HEK293T (cell line): ENCODE data around the gene ADGRL3.
"Not testable (repeated sequence)": the region's sequence is repeated elsewhere in the genome, so short reads cannot be mapped to it uniquely, and the experiment has no call there.

ENCODE experiments used
- CTCF ChIA-PET: fragments of 350-600 bp; formaldehyde crosslinking; extraction: SDS; loops from one replicate; lab custom pipeline; 2021; ENCODE audit warnings: antibody characterized with exemption, inconsistent platforms; lab: Yijun Ruan, JAX
- POLR2A ChIA-PET: fragments of 350-600 bp; formaldehyde crosslinking; extraction: SDS; loops from one replicate; lab custom pipeline; 2020; ENCODE audit warnings: antibody characterized with exemption, inconsistent platforms; lab: Yijun Ruan, JAX
- DNase-seq: peaks from one replicate; pipeline ENCODE4 v3.0.0; 2012; ENCODE audit warnings: mixed read lengths; ENCODE audit errors: extremely low spot score
- ARNT ChIP-seq: fragments of 450-650 bp; IDR thresholded peaks from 2 replicates; pipeline ENCODE4 v1.6.1; 2017; ENCODE audit warnings: mild to moderate bottlenecking
- CTBP1 ChIP-seq: fragments of 450-650 bp; IDR thresholded peaks from 2 replicates; pipeline ENCODE4 v1.6.1; 2016; ENCODE audit warnings: borderline replicate concordance
- ELF4 ChIP-seq: fragments of 450-650 bp; IDR thresholded peaks from 2 replicates; pipeline ENCODE4 v1.6.1; 2017; ENCODE audit warnings: antibody characterized with exemption
- FOXA1 ChIP-seq: fragments of 450-650 bp; IDR thresholded peaks from 2 replicates; pipeline ENCODE4 v1.6.1; 2016; ENCODE audit warnings: mild to moderate bottlenecking
- FOXK2 ChIP-seq: fragments of 450-650 bp; IDR thresholded peaks from 2 replicates; pipeline ENCODE4 v1.6.1; 2016; ENCODE audit warnings: mild to moderate bottlenecking
- FOXM1 ChIP-seq: fragments of 450-650 bp; IDR thresholded peaks from 2 replicates; pipeline ENCODE4 v1.6.1; 2017; ENCODE audit warnings: mild to moderate bottlenecking, borderline replicate concordance
- HDGF ChIP-seq: fragments of 450-650 bp; IDR thresholded peaks from 2 replicates; pipeline ENCODE4 v1.6.1; 2017; ENCODE audit warnings: antibody characterized with exemption, borderline replicate concordance
- L3MBTL2 ChIP-seq: fragments of 450-650 bp; conservative IDR thresholded peaks from 2 replicates; pipeline ENCODE4 v1.6.1; 2016; ENCODE audit warnings: mild to moderate bottlenecking
- LEF1 ChIP-seq: fragments of 450-650 bp; IDR thresholded peaks from 2 replicates; pipeline ENCODE4 v1.6.1; 2017; ENCODE audit warnings: mild to moderate bottlenecking, borderline replicate concordance
- NFRKB ChIP-seq: fragments of 450-650 bp; IDR thresholded peaks from 2 replicates; pipeline ENCODE4 v1.6.1; 2016; ENCODE audit warnings: mild to moderate bottlenecking, moderate library complexity
- SP1 ChIP-seq: fragments of 450-650 bp; IDR thresholded peaks from 2 replicates; pipeline ENCODE4 v1.6.1; 2017
- SUZ12 ChIP-seq: fragments of 450-650 bp; IDR thresholded peaks from 2 replicates; pipeline ENCODE4 v1.6.1; 2016; ENCODE audit warnings: mild to moderate bottlenecking
- TARDBP ChIP-seq: fragments of 450-650 bp; IDR thresholded peaks from 2 replicates; pipeline ENCODE4 v1.6.1; 2016
- ZNF384 ChIP-seq: fragments of 450-650 bp; IDR thresholded peaks from 2 replicates; pipeline ENCODE4 v1.6.1; 2016
- TF ChIP-seq, protein P1 (sequence below): fragments of 450-650 bp; IDR thresholded peaks from 2 replicates; pipeline ENCODE4 v1.6.1; 2016

Gene ADGRL3

DNA sequence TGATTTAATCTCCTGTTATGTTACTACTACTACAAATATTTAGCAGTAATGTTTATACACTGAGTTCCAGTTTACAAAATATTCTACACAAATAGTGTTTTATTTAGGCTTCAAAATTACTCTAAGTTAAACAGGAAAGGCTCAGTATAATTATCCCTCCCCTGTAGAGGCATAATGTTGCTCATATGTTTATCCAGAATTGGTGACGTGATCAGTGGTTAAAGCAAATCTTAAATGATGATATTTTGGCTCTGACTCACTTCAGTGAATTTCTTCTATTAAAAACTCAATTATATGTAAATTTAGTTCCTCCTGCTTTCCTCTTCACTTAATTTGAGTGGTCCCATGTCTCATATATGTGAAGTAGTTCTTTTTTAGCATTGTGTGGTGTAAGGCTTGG lies 438.5 kb downstream of the ADGRL3 start:
- ChIA-PET CTCF (no interaction called here), POLR2A (no interaction called here)

DNA sequence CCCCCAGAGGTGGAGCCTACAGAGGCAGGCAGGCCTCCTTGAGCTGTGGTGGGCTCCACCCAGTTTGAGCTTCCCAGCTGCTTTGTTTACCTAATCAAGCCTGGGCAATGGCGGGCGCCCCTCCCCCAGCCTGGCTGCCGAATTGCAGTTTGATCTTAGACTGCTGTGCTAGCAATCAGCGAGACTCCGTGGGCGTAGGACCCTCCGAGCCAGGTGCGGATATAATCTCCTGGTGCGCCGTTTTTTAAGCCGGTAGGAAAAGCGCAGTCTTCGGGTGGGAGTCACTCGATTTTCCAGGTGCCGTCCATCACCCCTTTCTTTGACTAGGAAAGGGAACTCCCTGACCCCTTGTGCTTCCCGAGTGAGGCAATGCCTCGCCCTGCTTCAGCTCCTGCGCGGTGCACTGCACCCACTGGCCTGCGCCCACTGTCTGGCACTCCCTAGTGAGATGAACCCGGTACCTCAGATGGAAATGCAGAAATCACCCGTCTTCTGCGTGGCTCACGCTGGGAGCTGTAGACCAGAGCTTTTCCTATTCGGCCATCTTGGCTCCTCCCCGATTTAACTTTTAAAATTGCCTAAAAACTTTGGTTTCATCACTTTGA lies 446.7 kb downstream of the ADGRL3 start:
- POLR2A ChIA-PET, DNase-seq, CTCF ChIA-PET: not testable (repeated sequence)
- peak; percentile 40; the same call in 1 of the 2 replicates for TF ChIP-seq NFRKB

More for the DNA sequence above, 438.5 kb downstream of the ADGRL3 start:
- DNase-seq: no peak
- no peak for TF ChIP-seq SUZ12
- TF ChIP-seq ZNF384: no peak
- no peak for TF ChIP-seq HDGF
- TF ChIP-seq FOXA1: no peak
- no peak for TF ChIP-seq ELF4
- TF ChIP-seq, protein P1, sequence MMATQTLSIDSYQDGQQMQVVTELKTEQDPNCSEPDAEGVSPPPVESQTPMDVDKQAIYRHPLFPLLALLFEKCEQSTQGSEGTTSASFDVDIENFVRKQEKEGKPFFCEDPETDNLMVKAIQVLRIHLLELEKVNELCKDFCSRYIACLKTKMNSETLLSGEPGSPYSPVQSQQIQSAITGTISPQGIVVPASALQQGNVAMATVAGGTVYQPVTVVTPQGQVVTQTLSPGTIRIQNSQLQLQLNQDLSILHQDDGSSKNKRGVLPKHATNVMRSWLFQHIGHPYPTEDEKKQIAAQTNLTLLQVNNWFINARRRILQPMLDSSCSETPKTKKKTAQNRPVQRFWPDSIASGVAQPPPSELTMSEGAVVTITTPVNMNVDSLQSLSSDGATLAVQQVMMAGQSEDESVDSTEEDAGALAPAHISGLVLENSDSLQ: no peak
- no peak for TF ChIP-seq CTBP1
- no peak for TF ChIP-seq SP1
- no peak for TF ChIP-seq TARDBP
- TF ChIP-seq LEF1: no peak

DNA sequence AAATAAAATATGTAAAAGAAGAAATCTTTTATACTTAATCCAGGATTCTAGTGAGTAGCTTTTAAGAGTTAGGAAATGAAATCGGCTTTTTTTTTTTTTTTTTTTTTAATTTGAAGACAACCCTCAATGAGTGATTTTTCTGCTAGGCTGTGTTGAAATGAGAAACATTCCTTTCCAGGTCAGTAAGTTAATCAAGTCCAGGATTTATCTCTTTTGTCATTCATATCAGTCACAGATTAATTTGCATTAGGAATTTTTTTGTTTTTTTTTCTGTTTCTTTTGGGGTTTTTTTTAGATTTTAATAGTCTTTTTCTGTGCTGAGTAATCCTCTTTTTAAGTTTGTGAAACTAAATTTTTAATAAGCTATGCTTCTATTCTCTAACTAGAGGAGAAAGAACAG lies 448.1 kb downstream of the ADGRL3 start:
- ChIA-PET CTCF (no interaction called here), POLR2A (no interaction called here)
- TF ChIP-seq ZNF384 (0 out of 2 replicates have a peak, but pooled peaks have one; percentile 17), HDGF (no peak)
- DNase-seq: no peak

DNA sequence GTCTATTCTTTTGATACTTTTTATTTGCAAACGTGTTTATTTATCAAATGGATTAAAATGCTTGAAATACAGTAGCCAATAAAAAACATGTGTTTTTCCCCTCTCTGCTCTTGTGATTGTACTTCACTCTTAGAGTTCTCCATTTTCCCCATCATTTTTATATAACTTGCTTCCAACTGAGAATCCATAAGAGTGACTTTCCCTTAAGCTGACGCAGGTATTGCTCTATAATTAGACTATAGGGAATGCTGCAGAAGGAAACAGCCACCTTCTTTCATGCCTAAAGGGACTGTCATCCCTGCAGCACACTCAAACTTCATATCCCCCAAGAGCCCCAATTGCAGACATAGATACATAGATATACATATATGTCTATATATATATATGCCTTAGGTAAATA lies 456.9 kb downstream of the ADGRL3 start:
- POLR2A ChIA-PET: no interaction called here
- TF ChIP-seq FOXA1 (no peak), SUZ12 (no peak), L3MBTL2 (no peak), LEF1 (no peak), SP1 (no peak), ZNF384 (no peak), HDGF (no peak)
- TF ChIP-seq, protein P1: no peak
- DNase-seq: no peak
- CTCF ChIA-PET: no interaction called here

DNA sequence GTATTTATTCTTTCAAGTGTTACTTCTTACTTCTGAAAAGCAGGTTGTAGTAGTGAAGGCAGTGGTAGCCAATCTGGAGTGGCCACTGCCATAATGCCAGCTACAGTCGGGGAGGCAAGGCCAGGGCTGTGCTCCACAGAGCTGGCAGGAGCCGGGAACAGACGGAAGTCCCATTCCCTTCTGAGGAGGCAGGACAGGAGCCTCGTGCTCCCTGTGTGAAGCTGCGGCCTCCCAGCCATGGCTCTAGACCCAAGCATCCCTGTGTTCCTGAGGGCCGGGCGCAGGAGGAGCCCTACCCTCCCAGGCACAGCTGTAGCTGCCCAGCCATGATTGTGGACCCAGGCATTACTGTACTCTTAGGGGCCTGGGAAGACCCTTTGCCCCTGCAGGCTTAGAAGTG lies 461.8 kb downstream of the ADGRL3 start:
- no peak for DNase-seq
- ChIA-PET POLR2A (no interaction called here), CTCF (no interaction called here)
- no peak for TF ChIP-seq CTBP1
- no peak for TF ChIP-seq L3MBTL2
- TF ChIP-seq, protein P1: no peak
- TF ChIP-seq NFRKB: no peak
- no peak for TF ChIP-seq FOXA1
- no peak for TF ChIP-seq FOXM1
- no peak for TF ChIP-seq FOXK2
- no peak for TF ChIP-seq LEF1
- TF ChIP-seq ARNT: no peak
- TF ChIP-seq HDGF: no peak

DNA sequence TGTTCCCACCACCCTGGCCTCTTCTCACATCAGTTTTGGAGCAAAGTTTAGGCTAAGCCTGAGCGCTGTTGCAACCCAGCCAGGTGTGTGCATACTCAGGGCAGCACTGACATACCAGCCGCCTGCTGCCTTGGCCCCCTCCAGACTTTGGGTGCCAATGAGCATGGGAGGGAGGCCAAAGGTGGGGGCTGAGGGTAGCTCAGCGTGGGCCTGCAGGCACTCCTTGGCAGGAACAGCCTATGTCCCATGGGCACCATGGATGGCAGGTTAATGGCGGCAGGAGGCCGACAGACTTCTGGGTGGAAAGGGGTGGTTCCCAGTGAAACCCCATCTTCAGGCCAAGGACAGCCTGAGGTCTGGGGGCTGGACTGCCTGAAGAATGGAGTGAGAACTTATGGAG lies 462.2 kb downstream of the ADGRL3 start:
- ChIA-PET POLR2A (no interaction called here), CTCF (no interaction called here)
- TF ChIP-seq L3MBTL2 (no peak), TARDBP (no peak), FOXA1 (no peak), SP1 (no peak), NFRKB (no peak)
- DNase-seq: no peak

DNA sequence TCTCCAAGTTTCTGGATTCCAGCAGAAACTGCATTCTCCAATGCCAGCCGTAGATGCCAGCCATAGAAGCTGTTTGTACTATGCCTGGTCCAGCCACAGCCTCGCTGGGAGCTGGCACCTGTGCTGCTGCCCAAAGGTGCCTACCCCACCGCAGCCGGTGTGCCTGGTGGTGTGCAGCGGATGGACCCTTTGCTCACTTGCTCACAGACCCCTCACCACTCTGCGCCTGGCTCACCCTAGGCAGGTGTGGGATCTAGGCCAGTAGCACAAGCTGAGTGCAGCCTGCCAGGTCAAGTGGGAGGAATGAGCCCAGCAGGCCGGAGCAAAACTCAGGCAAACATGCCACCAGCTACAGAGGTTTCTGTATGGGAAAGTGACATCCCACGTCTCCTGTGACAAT lies 463.2 kb downstream of the ADGRL3 start:
- CTCF ChIA-PET: no interaction called here
- TF ChIP-seq FOXM1 (no peak), LEF1 (no peak), FOXK2 (no peak), L3MBTL2 (no peak), ZNF384 (no peak), ELF4 (no peak), ARNT (no peak), SP1 (no peak)
- POLR2A ChIA-PET: no interaction called here
- no peak for DNase-seq

DNA sequence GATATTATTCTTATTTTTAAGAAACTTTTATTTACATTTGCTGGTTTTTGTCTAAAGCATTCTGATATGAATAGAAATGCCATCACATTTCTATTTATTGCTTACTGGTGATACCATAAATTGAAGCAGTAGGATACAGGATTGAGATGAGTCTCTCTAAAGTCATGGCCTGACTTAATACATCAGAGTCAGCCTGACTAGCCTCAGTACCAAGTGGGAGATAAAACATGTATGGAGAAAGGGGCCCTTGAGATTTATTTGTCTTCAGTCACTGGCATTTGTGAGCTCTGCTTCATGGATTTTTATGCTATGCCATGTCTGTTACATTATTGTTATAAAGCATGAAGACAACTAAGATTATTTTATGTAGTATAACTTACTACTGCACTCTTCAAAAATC lies 465.5 kb downstream of the ADGRL3 start:
- ChIA-PET CTCF (no interaction called here), POLR2A (no interaction called here)
- TF ChIP-seq ZNF384: no peak
- no peak for TF ChIP-seq HDGF
- DNase-seq: no peak
